NCI-H187 (cell line): ENCODE data around the gene PRKG1.

Experiments used
- DNase-seq, 2 experiments: peaks; one replicate each; lab custom pipeline; 2025; lab: John Stamatoyannopoulos, UW

PRKG1 gene

DNA sequence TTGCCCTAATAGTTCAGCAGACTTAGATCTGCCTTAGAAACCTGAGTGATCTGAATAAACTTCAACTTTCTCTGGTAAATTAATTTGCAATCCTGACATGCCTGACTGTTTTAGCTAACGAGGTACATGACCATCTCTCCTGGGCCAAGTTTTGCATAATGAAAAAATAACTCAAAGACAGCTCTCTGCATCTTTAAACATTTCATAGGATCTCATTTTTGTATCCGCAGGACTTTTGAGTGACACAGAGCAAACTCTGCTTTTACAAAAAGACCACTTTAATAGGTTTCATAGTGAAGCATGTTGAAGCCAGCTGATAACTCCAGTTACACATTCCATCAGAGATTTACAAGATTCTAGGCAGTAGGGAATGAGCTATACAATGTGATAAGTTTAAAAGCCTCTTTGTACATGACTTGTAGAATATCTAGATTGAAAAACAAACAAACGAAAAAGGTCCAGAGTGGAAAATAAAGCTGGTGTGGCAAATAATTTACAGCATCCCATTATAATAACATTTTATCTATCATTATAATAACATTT is 2.1 kb downstream of the PRKG1 start:
- no peak for DNase-seq

DNA sequence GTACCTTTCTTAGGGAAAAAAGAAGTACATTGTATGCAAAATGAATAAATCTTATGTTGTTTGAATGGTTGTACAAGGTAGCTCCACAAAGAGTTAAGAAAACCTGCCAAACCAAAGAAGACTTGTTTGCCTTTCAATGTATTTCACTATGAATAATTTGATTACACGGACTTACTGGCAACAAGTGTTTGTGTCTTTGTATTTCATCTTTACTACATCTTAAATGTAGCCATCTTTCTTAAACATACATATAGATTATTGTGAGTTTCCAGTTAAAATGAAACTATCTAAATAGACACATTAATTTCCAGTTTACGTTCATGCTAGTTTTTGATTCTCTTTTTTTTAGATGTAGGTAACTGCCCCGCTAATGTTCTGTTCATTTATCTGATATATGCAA is 2.8 kb downstream of the PRKG1 start:
- no peak for DNase-seq

DNA sequence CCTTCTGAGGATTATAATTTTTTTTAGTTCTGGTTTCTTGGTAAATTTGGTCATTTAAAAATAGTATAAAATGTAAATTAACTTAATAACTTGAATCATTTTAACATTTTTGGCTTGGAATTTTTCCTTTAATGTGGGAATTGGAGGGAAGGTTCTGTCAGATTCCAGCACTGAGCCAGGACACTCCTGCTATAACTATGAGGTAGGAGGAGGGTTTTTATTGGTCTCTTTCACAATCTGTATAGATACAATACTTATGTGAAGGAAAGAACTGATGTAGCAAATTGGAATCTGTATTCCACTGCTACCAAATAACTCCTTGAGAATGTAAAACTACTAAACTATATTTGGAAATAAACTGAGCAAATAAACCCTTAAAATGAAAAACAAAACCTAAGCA is 3.2 kb downstream of the PRKG1 start:
- no peak for DNase-seq

DNA sequence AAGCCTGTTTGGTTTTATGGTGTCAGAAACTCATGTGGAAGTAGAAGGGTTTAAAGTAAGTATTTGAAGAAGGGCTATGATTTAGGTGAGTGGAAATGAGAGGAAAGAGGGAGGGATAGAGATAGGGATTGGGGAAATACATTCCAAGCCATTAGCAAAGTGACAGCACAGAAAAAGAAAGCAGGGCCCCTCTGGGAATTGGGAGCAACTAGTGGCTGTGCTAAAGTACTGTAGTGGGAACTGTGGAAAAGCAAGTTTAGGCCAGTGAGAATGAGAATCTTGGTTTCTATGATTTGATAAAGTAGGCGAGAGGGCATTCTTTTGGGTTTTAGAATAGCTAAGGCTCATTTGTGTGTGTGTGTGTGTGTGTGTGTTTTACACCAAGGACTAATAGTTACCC is 5.0 kb downstream of the PRKG1 start:
- no peak for DNase-seq

DNA sequence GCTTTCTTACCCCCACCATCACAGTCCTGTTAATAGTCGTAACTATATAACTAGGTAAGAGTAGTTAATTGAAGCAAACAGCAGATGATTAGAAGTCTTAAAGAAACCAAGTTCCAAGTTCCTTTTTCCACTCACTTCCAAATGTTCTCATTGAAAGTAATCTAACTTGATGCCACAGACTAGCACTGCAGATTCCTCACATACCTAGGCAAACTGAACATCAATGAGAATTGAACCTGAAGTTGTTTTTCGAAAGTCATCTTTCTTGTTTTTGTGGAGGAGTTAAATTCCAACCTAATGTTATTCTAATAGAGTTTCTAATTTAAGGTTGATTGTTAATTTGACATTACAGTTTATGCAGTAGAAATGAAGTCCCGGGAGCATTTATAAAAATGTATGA is 5.5 kb downstream of the PRKG1 start:
- no peak for DNase-seq

DNA sequence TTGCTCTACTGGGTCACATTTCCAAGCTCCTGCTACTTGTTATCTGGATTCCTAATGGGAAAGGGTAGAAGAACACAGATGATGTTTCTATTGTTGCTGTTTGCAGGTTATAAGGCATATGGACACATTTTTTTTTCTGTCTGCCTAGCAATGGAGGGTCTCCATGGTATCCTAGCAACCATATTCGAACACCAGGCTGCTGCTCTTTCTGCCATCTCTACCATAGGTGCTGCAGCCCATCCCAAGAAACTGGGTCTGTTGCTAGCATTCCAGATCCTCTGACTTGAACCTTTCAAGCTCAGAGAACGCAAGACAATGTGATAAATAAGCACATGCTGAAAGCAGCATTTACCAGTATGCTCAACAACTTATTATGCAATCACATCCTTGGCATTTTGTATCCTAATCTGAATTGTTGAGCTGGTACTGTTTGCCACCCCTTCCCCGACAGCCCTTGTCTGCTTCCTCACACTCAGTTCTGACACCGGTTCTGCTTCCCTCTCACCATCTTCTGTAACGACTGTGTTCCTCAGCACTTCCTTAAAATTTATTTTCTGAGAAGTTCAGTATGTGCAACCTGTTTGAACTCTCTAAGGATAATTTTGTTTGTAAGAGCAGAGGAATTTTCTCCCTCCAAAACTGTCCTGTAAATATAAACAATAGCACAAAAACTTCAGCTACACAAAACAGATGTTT is 6.2 kb downstream of the PRKG1 start:
- DNase-seq, result no peak

DNA sequence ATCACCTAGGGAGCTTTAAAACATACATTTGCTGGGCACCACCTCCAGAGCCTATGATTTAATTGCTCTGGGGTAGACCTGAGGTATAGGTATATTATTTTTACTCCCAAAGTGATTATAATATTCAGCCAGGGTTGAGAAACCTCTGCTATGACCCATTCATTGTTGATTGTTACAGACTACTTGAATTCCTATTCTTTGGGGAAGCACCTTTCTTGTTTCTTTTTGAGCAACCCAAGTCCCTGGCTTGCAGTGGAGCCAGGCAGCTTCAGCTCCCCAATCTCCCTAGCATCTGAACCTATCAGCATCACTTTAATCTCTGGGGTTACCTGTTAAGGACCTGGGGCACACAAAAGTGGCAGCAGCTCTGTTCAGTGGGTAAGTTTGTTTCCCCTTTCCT is 8.6 kb downstream of the PRKG1 start:
- DNase-seq, result no peak

DNA sequence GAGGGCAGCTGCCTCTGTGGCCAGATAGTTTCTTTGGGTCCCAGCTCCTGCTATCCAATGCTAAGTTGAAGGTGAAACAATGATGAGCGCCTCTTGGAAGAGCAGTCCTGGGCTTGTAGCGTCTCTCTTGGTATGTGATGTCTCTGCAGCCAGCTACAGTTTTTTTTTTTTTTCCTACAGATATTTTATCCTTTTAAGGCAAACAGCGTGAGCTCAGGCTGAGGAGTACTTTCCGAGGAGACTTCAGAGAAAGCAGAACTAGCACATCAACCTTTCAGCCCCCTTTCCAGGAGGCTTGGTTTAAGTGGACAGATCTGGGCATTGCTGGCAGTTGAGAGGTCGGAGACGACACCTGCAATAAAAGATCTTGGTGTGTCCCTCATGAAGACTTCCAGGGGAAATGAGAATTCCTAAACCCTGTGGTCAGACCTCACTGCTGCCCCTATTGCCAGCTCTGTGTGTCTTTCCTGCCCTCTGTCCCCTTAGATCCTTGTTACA is 9.1 kb downstream of the PRKG1 start:
- DNase-seq, result no peak

DNA sequence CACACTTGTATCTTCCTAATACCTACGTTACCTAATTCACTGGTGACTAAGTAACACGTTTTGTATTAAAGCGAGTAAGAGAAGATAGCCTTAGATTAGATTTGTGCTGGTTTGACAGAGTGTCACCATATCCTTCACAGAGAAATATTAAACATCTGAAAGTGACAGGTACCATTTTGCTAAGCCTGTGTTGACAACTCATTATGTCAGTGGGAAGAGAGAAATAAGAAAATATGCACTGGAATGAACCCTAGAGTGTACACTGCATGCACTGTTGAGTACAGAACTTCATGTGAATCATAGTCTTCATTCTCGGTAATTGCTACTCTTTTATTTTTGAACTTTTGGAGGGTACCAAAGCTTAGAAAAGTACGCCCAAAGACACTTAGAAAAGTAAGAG is 10.9 kb downstream of the PRKG1 start:
- DNase-seq, result no peak

DNA sequence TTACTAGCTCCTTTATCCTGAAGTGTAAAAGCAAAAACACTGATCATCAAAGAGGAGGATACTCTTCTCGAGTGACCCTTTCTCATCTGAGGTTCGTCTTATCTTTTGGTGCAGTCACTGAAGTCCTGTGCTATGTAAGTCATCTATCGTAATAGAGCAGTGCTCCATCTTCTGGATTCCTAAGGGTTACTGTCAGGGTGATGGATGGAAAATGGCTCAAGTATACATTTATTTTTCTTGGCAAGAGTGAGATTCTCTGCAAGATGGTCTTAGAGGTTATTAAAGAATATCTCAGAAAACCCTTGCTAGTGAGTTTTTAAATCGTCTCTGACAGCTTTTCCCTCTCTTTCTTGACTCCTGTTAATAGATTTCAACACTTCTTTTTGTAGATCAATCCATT is 12.4 kb downstream of the PRKG1 start:
- no peak for DNase-seq

DNA sequence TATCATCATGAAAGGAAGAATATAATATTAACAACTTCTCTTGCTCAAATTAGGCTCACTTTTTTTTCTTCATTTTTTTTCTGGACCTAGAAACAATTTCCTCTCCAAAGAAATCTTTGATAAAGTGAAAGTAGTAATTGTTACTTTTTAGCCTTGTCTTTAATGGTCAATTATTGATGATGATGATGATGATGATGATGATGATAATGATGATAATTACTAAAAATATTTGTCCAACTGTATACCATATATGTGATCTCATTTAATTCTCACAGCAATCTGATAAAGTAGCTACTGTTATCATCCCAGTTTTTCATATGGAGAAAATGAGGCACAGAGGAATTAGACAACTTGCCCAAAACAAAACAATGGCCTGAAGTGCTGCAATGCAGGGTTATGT is 12.8 kb downstream of the PRKG1 start:
- DNase-seq, result no peak

DNA sequence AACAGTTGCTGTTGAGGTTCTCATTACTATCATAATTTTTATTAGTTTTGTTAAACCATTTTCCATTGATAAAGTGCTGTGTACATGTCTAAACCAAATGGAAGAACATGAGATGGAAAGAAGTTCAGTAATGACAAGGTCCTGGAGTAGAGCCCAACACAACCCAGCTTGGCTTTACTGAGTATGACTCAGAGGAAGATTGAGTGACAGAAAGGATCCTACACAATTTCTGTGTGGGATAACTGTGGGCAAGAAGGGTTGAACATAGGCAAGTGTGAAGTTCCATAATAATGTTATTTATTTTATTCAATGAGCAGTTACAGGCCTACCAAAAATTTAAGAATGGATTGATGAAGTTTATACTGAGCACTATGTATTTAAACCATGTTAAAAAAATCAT is 15.9 kb downstream of the PRKG1 start:
- DNase-seq, result no peak

DNA sequence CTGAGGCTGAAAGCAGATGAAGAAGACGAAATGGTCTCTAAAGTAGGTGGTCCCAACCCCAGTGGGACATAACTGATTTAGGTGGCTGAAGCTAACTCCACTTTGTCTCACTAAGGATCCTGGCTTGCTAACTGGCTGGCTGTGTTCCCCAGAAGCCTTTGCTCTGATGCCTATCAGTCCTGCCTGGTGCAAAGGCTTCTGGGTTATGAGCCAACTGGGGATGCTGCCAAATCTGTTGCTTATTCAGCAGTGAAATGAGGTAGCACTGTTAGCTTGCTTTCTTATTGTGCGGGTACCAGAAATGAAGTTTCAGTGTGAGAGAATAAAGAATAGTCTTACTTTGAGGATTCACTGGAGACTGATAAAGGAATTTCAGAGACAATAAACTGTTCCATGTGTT is 18.1 kb downstream of the PRKG1 start:
- no peak for DNase-seq

DNA sequence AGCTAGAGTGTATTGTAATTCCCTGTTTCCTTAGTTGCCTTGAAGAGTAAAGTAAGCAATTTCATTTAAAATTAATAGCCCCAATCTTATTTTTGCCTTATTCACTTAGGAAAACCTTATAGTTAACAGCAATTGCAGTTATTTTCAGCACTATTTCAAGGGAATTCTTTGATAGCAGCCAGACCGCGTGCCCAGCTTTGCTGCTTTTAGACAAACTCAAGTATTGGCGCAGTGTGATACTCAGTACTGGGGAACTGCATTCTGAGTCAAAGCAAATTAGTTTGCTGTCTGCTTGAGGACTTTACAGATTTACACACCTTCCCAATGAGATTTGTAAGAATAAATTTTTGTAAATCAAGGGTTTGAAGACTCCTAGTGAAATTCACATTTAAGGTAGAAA is 21.2 kb downstream of the PRKG1 start:
- DNase-seq, result no peak

DNA sequence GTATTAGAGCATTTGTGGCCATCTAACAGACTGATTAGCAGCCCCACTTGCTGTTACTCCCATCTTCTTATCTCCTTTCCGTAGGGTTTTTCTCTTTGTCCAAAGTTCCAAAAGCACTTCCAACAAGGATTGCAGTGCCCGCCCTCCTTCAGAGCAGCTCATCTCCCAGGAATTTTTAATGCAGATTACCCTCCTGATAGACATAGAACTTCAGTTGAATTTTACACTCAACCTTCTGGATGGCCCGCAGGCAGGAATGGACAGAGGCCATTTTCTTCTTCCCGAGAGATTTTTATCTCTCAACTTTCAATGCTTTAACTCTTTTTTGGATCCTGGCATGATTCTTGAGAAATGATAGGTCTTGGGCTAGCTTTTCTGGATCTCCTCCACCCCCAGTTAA is 23.3 kb downstream of the PRKG1 start:
- DNase-seq, result no peak

DNA sequence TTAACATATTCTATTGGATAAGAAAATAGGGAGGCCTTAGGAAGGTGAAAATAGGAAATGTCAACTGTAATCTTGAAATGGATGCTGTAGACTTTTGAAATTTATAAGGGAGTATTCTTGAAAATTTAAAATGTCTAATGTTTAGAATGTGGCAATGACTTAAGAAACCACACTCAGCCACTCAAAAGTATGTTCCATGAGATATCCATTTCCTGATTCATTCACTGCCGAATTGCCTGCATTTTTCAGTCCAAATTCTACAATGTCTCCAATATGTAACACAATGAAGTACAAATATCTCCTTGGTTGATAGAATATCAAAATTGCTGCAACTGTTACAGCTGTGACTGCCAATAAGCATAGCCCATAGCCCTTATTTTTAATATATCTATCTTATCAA is 25.9 kb downstream of the PRKG1 start:
- no peak for DNase-seq

DNA sequence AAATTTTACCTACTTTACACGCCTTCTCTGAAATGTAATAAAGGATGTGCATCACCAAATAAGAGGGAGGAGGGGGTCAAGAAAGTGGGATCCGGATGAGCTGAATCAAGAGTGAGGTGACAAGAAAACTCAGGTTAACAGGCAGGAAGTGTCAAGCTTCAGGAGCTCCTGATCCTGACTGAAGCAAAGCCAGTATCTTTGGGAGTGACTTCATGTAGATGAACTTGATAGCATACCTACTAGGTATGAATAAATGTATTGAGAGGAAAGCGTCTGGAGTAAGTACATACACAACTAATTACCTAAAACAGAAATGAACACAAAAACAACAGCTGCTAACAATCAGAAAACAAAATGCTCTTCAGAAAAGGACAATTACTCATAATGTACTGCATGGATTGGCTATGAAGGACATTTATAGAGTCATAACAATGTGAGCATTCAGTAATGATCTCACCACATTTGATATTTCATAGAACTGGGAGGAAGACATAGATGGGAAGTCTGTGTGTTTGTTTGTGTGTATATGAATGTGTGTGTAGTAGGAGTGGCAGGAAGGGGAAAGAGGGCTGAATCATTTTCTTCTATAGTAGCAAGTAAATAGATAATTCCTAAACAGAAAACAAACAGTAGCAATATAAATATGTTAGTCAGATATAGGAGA is 29.4 kb downstream of the PRKG1 start:
- no peak for DNase-seq

DNA sequence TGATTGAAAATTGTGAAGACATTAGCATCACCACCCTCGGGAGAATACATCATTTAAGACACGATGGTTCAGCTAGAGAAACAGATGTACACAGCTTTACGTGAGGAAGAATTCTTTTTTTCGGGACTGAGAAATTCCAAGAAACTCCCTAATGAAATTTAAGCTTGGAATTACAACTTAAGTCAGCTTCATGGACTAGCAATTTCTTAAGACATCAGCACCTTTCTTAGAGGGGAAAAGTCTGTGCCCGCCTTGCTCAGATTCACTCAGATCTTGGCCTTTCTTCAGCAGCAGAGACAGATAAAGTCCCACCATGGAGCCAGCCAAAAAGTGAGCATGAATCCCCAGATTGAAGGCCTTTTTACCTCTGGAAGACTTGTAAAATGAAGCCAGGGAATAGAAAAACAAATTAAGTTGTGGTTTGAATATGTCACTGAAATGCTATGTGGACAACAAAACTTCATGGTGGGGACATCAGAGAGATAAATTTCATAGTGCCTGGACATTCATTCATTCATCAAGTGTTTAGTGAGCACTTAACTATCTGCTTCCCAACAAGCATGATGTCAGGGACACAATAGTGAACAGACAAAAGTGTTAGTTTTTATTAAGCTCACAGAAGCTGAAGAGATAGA is 32.1 kb downstream of the PRKG1 start:
- no peak for DNase-seq

DNA sequence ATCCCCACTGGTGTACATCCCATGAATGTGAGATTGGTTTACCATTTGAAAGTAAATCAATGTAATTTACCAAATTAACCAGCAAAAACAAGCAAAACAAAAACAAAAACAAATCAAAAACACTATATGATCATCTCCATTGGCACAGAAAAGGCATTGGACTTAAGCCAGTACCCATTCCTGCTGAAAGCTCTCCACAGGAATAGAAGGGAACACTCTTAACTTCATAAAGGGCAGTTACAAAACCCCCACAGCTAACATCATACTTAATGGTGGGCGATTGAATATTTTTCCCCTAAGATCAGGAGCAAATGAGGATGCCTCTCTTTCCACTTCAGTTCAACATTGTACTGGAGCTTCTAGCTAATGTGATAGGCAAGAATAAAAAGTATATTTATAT is 34.1 kb downstream of the PRKG1 start:
- no peak for DNase-seq

DNA sequence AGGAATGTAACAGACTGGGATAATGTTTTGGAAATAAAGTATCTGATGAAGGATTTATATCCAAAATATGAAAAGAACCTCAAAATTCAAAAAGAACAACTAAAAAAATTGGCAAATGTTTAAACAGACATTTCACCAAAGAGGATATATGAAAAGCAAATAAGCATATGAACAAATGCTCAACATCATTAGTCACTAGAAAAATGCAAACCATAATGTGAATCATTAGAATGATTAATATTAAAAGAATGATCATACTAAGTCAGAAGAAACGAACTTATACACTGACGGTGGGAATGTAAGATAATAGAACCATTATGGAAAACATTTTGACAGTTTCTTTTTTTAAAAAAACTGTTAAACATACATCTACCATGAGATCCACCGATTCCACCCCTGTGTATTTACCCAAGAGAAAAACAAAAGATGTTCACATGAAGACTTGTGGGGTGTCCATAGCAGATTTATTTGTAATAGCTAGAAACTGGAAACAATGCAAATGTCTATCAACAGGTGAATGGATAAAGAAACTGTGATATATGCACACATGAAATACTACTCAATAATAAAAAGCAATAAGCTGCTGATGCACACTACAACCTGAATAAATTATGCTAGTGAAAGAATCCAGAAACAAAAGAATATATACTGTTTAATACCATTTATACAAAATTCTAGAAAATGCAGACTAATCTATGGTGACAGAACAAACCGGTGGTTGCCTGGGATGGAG is 35.7 kb downstream of the PRKG1 start:
- no peak for DNase-seq

DNA sequence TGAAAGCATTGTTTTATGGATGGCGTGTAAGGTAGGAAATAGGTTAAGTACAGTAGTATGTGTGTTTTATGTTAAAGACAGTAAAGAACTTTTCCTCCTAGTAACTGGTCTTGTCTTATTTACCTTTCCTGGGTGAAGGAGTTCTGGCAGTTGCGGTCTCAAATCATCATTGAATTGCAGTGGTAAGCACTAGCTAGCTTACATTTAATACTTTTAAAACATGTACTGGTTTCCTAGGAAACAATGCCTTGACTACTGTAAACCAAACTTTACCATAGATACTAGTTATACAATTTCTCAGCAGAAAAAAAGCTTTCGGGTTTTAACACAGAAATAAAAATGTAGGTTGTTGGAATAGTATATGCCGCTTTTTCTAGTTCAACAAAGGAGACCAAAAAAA is 37.7 kb downstream of the PRKG1 start:
- no peak for DNase-seq

DNA sequence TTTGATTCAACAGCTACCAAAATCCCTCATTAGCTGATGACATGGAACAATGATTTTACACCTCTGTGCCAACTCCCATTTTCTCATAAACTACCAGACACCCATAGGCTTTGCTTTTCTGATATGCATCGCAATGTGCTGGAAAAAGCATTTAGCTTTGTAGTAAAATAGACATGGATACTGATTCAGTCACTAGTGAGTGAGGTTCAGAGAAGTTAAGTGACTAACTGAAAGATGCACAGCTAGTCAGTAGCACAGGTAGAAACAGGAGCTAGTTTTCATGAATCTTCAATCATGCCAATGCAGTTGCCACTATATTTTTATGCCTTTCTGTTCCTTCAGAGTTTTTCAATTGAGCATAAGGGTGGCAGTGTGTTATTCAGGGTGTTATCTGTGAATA is 38.7 kb downstream of the PRKG1 start:
- no peak for DNase-seq
